ENCODE data around the gene FRAS1. TPM values are rescaled to one million over a fixed set of nuclear protein-coding genes. Genes with fewer than 3 reads are reported as not detected.

FRAS1 gene
- total and polyA plus RNA-seq, 2 of the 8 experiments (the other 6 are each of a cell fraction or from before 2014, with no cell fraction given): 38.5 to 109 TPM

- Histone ChIP-seq H3K23ac (ENCODE audit: insufficient read length) (no peak overlapping the region), H3K56ac (replicated peaks; ENCODE audit: insufficient read length, low read depth, low read length) (no peak overlapping the region), H4K91ac (replicated peaks; ENCODE audit: insufficient read length, low read length) (no peak overlapping the region), H3K9me3 (ENCODE audit: insufficient read depth in 2 of 2, low read depth in 1 of 2, low read length in 1 of 2) (peaks cover 0 to 3% of the 10 kb centered on the region in 2 experiments; a peak in 1 of 4 replicates), H3K4ac (replicated peaks; ENCODE audit: insufficient read length, low read depth, low read length) (no peak overlapping the region), H3K14ac (ENCODE audit: insufficient read length) (no peak overlapping the region), H2BK5ac (ENCODE audit: low read depth, low read length) (no peak overlapping the region), H3K9ac (replicated peaks in 1 of 4; ENCODE audit: extremely low read depth in 1 of 4, low read depth in 3 of 4, low read length in 3 of 4) (no peak overlapping the region), H2BK15ac (ENCODE audit: low read length) (no peak overlapping the region), H3K23me2 (ENCODE audit: low read depth, low read length) (no peaks in the 10 kb centered on the region; the same call in 1 of the 2 replicates), H2AFZ (ENCODE audit: low read length) (no peak overlapping the region), H4K5ac (ENCODE audit: insufficient read length, low read depth, low read length) (no peak overlapping the region), H3K4me3 (ENCODE audit: extremely low read depth in 1 of 4, insufficient read depth in 2 of 4, low read depth in 3 of 4, low read length in 4 of 4) (no peak overlapping the region), H3K27me3 (replicated peaks in 1 of 4; ENCODE audit: control insufficient read depth in 3 of 4, extremely low read depth in 1 of 4, insufficient read depth in 3 of 4, low read length in 3 of 4) (no peaks in the 10 kb centered on the region), H2BK20ac (ENCODE audit: low read length) (no peak overlapping the region), H2BK12ac (ENCODE audit: low read depth, low read length) (no peak overlapping the region), H3K18ac (ENCODE audit: extremely low read depth, low read length) (no peak overlapping the region), H3K4me2 (ENCODE audit: insufficient read depth in 1 of 2, low read depth in 2 of 2, low read length in 2 of 2) (no peak overlapping the region), H2BK120ac (replicated peaks; ENCODE audit: low read depth, low read length) (no peak overlapping the region), H3K4me1 (replicated peaks in 1 of 4; ENCODE audit: control insufficient read depth in 3 of 4, insufficient read depth in 4 of 4, low read length in 3 of 4) (no peaks in the 10 kb centered on the region; a peak in 1 of 7 replicates), H3K79me2 (ENCODE audit: control insufficient read depth in 1 of 2, insufficient read depth in 2 of 2, low read length in 2 of 2) (peaks cover 0 to 82% of the 10 kb centered on the region in 2 experiments; a peak in 3 of 4 replicates), H4K8ac (ENCODE audit: extremely low read depth, insufficient read depth, low read length) (no peak overlapping the region), H2AK5ac (ENCODE audit: low read depth, low read length) (no peak overlapping the region), H3K27ac (ENCODE audit: low read depth, low read length) (no peak overlapping the region), H3K79me1 (ENCODE audit: low read depth, low read length) (no peaks in the 10 kb centered on the region; the same call in 1 of the 2 replicates), H3K36me3 (ENCODE audit: control insufficient read depth in 2 of 4, insufficient read depth in 4 of 4, low read length in 3 of 4) (peaks cover 0 to 4% (median 1%) of the 10 kb centered on the region in 4 experiments; a peak in 2 of 8 replicates), H4K20me1 (replicated peaks in 1 of 2; ENCODE audit: control insufficient read depth in 1 of 2, insufficient read depth in 2 of 2, low read length in 2 of 2) (peaks cover 0 to 1% of the 10 kb centered on the region in 2 experiments)
- DNase-seq (ENCODE audit: low read depth in 1 of 2, low spot score in 2 of 2) (no peak), FAIRE-seq (peak; percentile 48)
- ChIA-PET CTCF (ENCODE audit: partially characterized antibody) (interaction anchor here (0.6 kb wide), 1 partner anchor 446 kb away, joined by 4 read pairs; no protein-coding TSS in a partner anchor), POLR2A (ENCODE audit: partially characterized antibody) (no interaction called here)
- 79% methylated on average over 1 of the region's 1 CpG; no CpG with 5 or more reads in 1 of the 2 experiments for WGBS, 2 experiments (ENCODE audit: extremely low coverage in 1 of 2, insufficient coverage in 1 of 2, insufficient read length in 1 of 2, insufficient replicate concordance in 2 of 2, low coverage in 1 of 2, low lambda C conversion rate in 2 of 2, missing lambda C conversion rate in 1 of 2)
- no peak for TF ChIP-seq CHD2 (IDR thresholded peaks at IDR 0.05; ENCODE audit: low read length)
- TF ChIP-seq HDAC2 (IDR thresholded peaks at IDR 0.05; ENCODE audit: borderline replicate concordance in 1 of 2, low read depth in 2 of 2, low read length in 2 of 2): no peak
- no peak for TF ChIP-seq TCF12 (IDR thresholded peaks at IDR 0.05; ENCODE audit: low read depth, low read length)
- TF ChIP-seq TAF1 (IDR thresholded peaks at IDR 0.05; ENCODE audit: low read depth, low read length): no peak
- no peak for TF ChIP-seq SP2 (IDR thresholded peaks at IDR 0.05; ENCODE audit: low read length)
These were observed 132.9 kb downstream of the FRAS1 start for GRCh38 chr4:78190068-78190467.

Measured in H1 (cell line).